HG03196 (cell line): ENCODE data around the gene BMP15.

Experiments used
- ATAC-seq: cut with Tn5 transposase; IDR thresholded peaks from one replicate; pipeline ENCODE4 v1.9.1; 2021; ENCODE audit not compliant: unreplicated experiment

BMP15 gene

DNA sequence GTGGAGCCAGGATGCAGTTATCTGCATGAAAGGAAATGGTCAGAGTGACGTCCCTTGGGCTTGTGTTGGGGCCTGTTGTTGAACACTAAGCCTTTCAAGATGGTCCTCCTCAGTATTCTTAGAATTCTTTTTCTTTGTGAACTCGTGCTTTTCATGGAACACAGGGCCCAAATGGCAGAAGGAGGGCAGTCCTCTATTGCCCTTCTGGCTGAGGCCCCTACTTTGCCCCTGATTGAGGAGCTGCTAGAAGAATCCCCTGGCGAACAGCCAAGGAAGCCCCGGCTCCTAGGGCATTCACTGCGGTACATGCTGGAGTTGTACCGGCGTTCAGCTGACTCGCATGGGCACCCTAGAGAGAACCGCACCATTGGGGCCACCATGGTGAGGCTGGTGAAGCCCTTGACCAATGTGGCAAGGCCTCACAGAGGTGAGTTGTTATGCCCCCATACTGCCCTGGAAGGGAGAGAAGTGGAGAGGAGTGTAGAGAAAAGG, at the start of gene BMP15:
Gene BMP15, plus strand, starts transcription at position 51 of the 492 bp plus-strand sequence. Its CDS starts 49 bp downstream, at position 100.
- no peak for ATAC-seq

DNA sequence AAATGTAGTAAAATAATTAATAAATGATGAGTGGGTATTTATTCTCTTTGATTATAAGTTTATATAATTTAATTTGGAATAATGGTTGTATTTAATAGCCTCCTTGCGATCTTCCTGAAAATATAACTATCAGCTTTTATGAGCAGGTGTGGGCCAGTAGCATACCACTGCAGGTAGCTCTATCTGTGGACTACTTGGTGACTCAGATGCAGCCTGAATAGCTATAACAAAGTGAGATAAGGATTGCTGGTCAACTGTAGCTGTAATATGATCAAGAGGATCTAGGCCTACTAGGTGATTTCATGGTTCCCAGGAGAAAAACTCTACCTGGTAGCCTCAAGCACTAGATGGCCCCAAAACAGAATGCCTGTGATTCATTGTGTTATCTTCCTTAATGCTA, 47.1 kb upstream of the BMP15 start:
- ATAC-seq, result no peak

DNA sequence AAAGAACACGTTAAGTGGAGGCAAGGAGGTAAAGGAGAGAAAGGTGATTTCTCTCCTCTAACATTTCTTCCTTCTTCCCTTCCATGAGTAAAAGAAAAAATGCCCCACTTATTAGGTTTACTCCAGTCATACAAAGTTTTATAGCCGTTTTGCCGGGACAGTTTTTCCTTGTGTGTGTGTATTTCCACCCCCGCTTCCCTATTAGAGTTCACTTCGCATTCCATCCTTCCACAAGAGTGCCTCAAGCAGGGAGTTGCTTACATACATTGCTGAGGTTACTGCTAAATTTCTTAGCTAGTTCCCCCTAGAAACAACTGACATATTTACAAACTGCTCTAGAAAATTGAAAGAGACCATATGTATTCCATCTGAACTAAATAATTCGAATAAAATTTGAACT, 45.2 kb upstream of the BMP15 start:
- no peak for ATAC-seq

DNA sequence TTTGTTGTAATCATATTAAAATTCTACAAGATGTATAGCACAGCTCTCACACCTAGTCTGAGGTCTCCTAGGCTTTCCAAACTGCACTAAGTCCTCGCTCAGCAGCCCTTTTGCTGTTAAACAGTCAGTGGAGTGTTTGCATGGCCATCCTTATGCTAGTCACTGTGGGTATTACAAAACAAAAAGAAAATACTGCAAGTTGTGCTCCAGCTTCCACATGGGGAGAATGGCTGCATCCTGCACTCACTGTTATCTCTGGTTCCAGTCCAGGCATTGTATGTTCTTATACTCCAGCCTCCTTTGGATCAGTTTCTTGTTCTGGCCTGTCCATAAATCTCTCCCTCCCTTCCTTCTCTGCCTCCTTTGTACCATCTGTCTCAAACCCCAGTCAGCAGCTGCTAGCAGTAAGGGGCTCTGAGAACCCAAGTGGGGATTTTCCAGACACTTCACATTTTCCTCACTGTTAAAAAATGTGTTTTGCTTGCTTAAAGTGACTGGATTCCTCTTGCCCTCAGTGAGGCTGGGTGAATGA, 38.5 kb upstream of the BMP15 start:
- ATAC-seq, result no peak

DNA sequence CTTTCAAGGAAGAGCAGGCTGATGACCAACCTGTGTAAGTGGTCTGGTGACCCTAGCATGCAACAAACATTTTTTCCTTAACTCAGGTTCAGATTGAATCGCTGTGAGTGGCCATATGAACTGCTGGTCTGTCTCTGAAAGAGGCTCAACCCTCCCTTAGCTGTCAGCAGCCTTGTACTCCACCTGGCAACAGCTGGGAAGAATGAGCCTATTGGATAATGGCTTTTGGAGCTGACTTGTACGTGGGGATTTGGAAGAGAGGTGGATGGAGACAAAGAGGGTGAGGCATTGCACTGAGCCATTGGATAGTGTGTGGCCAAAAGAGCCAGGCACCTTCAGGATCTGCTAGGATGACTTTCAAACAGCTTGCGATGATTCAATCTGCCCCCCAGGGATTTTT, 35.7 kb upstream of the BMP15 start:
- ATAC-seq, result no peak

DNA sequence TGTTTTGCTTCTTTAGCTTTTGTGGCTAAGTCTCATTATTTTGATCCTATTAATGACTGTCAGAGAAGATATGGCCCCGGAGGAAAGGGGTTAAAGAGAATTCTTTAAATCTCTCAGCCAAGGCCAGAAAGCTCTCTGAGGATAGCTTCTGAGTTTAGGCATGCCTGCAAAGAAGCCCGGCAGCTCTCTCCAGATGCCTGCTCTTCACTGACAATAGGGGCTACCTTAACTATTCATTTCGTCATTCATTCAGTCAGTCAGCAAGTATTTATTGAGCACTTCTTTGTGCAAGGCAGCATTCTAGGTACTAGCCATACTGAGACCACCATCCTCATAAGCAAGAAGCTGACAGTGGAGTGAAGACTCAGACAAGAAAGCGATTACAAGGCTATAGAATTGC, 34.0 kb upstream of the BMP15 start:
- no peak for ATAC-seq

DNA sequence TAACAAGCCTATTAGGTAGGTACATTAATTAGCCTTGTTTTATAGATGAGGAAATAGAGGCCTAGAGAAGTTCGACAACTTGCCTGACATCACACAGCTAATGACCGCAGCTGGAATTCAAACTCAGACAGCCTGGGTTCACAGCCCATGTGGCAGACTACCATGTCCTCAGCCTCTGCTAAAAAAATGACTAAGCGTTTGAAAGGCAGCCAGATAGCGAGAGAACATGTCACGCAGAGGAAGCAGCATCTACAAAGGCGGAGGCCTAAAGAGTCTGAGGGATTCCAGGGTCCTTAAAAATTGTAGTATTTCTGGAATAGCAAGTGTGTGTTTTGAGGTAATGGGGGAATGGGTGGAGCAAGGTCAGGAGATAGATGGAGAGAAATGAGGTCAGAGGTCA, 33.2 kb upstream of the BMP15 start:
- no peak for ATAC-seq

DNA sequence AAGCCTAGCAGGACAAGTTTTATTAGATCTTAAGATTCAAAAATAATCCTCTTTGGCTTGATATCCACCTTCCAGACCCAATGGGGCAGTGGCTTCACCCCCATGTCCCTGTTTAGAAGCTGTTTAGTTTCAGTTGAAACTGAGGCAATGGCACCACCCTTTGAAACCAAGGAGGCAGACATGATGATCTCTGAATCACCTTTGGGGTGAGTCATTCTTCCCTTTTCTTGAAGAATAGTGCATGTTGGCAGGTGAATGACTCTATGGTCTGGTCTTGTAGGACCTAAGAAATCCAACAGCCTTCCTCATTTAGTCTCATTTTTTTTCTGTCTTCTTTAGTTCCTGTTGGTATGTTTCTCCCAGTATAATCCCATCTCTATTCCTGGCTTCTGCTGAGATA, 29.5 kb upstream of the BMP15 start:
- no peak for ATAC-seq

DNA sequence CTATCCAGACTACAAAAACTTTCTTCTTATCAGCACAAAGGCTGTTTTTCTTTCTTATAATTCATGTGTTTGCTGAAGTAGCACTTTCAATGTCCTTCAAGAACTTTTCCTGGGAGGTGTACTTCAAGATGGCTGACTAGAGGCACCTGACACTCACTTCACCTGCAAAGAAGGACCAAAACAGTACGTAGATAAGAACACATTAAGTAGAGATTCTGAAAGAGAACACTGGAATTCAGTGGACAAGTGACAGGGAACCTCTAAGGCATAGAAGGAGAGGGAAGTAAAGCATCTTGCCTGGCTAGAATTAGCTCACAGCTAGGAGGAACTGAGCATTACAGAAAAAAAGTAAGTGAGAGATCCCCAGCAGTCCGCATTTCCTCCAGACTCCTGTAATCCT, 21.7 kb upstream of the BMP15 start:
- ATAC-seq, result no peak

DNA sequence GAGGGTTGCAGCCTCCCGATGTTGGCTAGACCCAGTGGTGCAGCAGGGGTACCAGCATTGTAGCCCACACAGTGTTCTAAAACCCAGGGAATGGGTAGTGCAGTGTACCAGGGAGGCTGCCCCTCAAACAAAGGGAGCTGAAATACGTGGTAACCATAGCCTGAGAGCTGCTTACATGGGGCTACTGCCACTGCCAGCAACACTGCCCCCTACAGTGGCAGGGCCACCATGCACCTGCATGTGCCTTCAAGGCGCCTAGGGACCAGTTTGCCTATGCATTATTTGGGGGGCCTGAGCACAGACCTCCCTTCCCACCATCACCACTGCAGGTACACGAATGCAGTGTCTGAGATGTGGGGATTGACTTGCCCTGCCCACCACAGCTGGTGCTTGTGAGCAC, 21.0 kb upstream of the BMP15 start:
- ATAC-seq, result no peak

DNA sequence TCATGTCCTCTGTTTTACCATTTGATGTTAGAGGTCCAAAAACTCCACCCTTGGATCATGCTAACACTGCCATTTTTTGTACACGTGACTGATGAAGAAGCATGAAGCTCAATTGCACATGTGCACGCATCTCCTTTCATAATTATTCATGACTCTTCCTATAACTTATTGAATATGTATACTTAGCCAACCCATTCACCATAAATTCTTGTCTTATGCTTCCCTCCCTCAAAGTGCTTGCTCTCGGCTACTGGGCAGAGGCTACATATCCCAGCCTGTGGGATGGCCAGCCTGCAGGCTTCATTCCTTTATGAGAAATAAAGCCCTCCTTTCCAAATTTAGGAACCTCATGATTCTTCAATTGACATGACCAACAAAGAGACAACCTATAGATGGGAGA, 17.5 kb upstream of the BMP15 start:
- ATAC-seq, result no peak

DNA sequence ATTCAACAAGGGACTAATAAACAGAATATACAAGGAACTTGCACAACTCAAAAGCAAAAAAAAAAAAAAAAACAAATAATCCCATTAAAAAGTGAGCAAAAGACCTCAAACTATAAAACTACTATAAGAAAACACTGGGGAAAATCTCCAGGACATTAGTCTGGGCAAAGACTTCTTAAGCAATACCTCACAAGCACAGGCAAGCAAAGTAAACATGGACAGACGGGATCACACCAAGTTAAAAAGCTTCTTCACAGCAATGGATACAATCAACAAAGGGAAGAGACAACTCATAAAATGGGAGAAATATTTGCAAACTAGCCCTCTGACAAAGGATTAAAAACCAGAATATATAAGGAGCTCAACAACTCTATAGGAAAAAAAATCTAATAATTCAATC, 17.1 kb upstream of the BMP15 start:
- no peak for ATAC-seq

DNA sequence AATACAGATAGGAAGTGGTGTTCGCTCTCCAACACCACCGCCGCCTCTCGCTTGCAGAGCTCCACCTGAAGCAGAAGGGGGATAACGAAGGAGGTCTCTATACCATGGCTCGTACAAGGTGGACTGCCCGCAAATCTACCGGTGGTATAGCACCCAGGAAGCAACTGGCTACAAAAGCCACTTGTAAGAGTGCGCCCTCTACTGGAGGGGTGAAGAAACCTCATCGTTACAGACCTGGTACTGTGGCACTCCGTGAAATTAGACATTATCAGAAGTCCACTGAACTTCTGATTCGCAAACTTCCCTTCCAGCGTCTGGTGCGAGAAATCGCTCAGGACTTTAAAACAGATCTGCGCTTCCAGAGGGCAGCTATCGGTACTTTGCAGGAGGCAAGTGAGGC, 5.2 kb upstream of the BMP15 start:
- no peak for ATAC-seq

DNA sequence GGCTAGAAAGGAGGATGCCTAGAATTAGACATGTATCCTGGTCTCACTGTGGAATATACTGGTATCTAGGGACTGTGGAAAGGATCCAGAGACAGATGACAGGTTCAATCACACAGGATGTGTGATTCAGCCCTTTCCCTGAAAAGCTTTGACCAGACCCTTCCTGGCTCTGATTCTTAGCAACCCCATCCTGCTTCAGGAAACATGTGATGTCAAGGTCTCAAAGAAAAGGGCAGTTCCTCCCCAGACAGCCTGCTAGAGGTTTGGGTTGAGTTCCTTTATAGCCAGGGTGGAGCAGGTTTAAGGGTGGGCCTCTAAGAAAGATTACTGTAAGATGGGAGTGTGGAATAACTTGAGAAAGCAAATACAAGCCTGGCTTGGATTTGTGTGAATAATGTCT, 3.0 kb downstream of the BMP15 start:
- no peak for ATAC-seq

DNA sequence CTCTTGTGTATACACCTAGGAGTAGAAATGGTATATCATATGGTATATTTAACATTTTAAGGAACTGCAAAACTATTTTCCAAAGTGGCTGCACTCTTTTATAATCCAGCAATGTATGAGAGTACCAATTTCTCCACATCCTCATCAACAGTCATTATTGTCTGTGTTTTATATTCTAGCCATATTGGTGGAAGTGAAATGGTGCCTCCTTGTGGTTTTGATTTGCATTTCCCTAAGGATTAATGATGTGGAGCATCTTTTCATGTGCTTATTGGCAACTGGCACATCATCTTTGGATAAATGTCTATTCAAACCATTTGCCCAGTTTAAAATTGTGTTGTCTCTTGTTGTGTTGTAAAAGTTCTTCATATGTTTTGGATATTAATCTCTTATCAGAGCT, 9.6 kb downstream of the BMP15 start:
- ATAC-seq, result no peak

DNA sequence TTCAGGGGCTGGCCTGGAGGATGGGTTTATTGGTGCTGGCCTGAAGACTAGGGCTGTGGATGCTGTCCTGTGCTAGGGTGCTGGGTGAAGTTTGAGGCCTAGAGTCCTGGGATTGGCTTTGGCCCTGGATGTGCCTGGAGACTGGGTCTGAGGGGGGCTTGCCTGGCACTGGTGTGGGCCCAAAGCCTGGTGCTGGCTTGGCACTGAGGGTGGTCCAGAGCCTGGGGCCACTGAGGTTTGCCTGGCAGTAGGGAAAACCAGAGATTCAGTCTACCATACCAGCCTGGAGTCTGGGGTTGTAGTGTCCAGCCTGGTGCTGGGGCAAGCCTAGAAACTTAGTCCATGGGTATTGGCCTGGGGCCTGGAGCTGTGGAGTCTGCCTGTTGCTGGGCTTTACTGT, 16.6 kb downstream of the BMP15 start:
- no peak for ATAC-seq

DNA sequence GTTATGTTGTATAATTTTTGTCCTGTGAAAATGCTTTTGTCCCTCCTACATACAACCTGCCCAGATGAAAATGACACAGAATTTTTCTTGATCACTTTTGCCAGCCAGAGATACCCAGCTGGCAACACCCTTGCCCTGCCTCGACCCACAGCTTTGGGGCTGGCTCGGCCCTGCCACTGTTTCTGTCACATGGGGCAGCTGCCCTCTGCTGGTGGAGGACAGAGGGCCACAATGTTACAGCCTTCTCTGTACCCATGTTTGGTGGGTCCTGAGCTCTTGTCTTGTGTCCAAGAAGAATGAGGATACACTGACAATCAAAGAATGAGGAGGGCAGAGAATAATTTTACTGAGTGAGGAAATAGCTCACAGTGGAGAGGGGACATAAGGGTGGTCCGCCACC, 31.1 kb downstream of the BMP15 start:
- no peak for ATAC-seq

DNA sequence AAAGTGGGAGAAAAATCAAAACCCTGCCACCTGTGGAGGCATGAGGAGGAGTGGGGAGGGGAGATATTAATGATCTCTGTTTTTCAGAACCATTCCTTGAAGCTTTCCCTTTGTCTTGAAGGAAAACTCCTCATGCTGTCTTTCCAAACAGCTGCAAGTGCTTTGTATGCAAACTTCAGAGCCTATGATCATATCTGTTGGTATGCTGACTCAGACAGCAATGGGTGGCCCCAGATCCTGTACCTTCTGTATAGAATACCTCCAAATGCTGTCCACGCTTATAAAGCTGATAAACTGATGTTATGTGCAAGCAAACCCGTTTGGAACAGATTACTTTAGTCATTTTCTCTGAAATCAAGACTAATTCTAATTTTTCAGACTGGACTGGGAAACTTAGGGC, 31.9 kb downstream of the BMP15 start:
- ATAC-seq, result no peak

DNA sequence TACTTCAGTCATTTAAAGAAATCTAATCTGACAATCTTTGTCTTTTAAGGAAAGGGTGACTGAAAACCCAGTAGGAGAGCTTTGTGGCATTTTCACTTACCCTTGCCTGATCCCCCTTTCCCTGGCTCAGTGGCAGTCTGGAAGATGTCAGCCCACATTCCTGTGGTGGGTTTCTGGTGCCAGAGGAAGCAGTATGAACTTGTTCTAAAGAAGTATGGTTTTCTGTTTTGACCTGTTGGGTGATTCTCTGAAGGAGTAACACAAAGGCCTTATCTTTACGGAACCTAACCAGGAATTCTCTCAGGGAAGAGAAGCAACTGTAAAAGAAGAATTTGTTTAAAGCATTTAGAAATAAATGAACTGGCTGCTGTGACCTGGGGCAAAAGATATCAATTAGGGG, 41.9 kb downstream of the BMP15 start:
- ATAC-seq, result no peak

DNA sequence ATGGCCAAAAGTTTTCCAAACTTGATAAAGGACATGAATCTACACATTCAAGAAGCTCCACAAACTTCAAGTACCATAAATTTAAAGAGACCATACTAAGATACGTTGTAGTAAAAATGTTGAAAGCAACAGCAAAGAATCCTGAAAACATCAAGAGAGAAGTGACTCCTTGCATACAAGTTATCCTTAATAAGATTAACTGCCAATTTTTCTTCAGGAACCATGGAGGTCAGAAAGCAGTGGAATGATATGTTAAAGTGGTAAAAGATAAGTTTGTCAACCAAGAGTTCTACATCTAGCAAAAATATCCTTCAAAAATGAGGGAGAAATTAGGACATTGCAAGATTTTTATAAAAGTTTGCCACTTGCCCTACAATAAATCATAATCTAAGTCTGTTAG, 43.3 kb downstream of the BMP15 start:
- ATAC-seq, result no peak

DNA sequence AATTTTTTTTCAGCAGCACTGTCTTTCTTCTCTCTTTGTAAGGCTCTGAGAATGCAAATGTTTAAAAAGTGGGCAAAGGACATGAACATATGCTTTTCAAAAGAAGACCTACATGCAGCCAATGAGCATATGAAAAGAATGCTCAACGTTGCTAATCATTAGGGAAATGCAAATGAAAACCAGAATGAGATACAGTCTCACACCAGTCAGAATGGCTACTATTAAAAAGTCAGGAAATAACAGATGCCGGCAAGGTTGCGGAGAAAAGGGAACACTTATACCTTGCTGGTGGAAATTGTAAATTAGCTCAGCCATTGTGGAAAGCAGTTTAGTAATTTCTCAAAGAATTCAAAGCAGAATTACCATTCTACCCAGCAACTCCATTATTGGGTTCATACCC, 51.6 kb downstream of the BMP15 start:
- no peak for ATAC-seq

DNA sequence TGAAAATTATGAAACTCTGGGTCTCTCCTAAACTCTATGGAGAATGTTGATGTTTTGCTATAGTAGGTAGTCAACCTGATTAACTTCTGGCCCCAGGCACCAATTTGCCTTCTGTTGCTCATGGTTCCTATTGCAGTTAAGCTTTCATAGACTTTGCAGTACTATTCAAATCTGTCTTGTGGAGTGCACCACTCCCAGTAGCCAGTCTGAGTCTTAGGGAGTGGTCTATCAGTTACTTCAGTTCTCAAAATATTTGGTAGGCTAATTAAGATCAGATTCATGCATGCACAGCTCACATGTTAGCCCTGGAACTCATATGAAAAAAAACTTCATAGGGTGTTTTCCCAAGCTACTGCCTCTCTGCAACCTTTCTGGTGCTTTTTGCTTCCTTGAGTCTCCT, 53.3 kb downstream of the BMP15 start:
- no peak for ATAC-seq
